ENCODE measurements around the gene ZNF8.

Gene ZNF8

DNA sequence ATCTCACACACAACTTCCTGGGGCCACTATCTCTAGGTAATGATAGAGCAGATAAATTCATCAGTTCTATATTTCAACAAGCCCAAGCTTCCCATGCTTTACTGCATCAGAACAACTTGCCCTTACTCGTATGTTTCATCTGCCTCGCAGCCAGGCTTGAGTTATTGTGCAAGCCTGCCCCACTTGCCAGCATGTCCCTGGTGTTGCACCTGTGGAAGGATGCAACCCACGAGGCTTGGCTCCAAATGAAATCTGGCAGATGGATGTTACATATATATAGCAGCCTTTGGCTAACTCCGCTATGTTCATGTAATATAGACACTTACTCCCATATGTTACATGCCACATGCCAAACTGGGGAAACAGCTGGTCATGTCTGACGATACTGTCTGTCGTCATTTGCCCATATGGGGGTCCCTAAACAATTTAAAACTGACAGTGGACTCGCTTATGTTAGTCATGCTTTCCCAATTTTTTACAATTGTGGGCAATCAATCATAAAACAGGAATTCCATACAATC lies 32.6 kb downstream of the ZNF8 start:
- no peak overlapping the region for H3K27ac ChIP-seq
- no peak for TF ChIP-seq ZFX (IDR thresholded peaks at IDR 0.05)
- TF ChIP-seq, protein P1, sequence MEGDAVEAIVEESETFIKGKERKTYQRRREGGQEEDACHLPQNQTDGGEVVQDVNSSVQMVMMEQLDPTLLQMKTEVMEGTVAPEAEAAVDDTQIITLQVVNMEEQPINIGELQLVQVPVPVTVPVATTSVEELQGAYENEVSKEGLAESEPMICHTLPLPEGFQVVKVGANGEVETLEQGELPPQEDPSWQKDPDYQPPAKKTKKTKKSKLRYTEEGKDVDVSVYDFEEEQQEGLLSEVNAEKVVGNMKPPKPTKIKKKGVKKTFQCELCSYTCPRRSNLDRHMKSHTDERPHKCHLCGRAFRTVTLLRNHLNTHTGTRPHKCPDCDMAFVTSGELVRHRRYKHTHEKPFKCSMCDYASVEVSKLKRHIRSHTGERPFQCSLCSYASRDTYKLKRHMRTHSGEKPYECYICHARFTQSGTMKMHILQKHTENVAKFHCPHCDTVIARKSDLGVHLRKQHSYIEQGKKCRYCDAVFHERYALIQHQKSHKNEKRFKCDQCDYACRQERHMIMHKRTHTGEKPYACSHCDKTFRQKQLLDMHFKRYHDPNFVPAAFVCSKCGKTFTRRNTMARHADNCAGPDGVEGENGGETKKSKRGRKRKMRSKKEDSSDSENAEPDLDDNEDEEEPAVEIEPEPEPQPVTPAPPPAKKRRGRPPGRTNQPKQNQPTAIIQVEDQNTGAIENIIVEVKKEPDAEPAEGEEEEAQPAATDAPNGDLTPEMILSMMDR (conservative IDR thresholded peaks at IDR 0.05): no peak

DNA sequence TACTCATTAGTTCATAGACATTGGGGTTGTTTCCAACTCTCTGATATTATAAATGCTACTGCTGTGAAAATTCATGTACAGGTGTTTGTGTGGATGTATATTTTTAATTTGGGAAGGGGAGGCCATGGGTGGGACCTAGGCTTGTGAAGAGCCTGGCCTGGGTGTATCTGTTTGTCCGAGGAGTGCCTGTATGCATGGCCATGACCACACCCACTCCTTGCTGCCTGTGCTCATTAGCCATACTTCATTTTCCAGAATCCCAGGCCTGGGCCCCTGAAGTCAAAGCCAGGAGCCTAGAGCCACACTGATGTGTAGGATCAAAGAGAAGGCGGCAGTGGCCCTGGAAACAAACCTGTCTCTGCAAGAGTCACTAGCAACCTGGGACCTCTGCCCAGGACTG lies 36.8 kb downstream of the ZNF8 start:
- no peak overlapping the region for H3K27ac ChIP-seq
- no peak for TF ChIP-seq ZFX (IDR thresholded peaks at IDR 0.05)
- TF ChIP-seq, protein P1 (conservative IDR thresholded peaks at IDR 0.05): no peak

DNA sequence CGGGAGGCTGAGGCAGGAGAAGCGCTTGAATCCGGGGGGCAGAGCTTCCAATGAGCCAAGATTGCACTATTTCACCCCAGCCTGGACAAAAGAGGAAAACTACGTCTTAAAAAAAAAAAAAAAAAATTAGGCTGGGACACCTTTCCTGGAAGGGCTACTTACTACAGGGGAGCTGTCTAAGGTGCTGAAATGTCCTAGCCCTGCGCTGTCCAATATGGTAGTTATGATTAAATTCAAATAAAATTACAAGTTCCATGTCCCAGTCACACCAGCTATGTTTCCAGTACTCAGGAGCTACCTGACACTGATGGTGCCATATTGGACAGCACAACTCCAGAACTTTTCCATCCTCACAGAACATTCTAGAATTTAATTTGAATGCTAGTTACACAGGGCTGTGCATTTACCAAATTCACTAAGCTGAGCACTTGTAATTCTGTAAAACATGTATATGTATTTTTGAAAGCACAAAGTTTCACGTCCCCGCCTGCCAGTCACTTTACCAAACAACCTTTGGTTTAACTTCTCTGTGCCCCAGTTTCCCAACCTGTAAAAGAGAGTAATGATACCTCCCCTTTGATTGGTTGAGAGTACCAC lies 38.8 kb downstream of the ZNF8 start:
- no peak for TF ChIP-seq ZFX (IDR thresholded peaks at IDR 0.05)
- TF ChIP-seq, protein P1 (conservative IDR thresholded peaks at IDR 0.05): no peak
- H3K27ac ChIP-seq: no peak overlapping the region

DNA sequence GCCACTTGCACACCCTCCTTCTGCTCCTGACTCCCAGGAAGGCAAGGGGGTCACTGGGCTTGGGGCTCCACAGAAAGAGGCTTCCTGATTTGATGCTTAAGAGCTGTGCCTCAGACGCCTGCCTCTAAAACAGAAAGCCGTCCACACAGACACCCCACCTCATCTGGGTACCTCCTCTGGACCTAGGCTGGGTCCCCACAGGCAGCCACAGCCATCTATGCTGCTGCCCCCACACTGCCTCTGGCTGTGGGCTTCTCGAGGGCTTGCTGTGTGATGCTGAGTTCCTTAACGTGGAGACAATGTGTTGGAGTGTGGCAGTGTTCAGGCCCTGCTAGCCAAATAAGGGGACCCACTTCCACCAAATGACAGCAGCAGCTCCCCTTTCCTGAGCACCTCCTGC lies 39.5 kb downstream of the ZNF8 start:
- TF ChIP-seq, protein P1 (conservative IDR thresholded peaks at IDR 0.05): no peak
- TF ChIP-seq ZFX (IDR thresholded peaks at IDR 0.05): no peak
- no peak overlapping the region for H3K27ac ChIP-seq

DNA sequence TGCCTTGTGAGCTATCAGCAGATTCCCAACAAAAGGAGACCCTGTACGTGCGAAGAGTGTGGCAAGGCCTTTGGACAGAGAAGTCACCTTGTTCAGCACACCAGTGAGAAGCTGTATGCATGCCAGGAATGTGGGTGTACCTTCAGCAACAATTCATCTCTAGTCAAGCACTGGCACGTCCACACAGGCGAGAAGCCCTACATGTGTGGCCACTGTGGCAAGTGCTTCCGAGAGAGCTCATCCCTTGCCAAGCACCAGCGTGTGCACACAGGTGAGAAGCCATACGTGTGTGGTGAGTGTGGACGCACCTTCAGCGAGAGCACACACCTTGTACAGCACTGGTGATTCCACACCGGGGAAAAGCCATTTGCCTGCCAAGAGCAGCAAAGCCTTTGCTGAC lies 40.5 kb downstream of the ZNF8 start:
- no peak for TF ChIP-seq ZFX (IDR thresholded peaks at IDR 0.05)
- TF ChIP-seq, protein P1 (conservative IDR thresholded peaks at IDR 0.05): no peak
- H3K27ac ChIP-seq: no peak overlapping the region

DNA sequence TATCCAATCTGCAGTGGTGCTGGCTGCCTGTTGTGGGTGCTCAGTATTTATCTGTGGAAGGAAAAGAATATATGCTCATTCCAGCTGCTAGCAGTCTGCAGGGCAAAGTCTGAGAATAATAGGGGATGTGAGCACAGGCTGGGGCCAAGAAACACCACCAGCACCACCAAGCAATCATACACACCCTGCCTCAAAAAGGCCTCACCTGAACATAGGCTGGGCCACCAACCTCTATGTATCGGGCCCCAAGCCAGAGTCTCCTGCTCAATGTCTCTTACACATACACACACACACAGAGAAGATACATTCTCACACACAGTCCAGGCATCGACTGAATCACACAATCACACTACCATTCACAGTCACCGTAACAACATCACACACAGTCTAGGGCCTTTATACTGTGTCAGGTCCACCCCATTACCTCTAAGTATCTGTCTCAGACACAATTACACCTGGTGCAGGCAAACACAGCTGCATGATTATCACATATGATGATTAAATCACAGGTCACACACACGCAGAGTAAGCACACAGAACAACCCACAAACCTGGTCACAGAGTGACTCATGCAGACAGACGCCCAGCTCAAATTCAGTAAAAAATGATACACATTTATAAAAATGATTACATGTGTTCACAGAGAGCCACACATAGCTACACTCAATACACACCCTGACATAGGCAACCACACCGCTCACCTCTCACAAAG lies 46.7 kb downstream of the ZNF8 start:
- TF ChIP-seq ZFX (IDR thresholded peaks at IDR 0.05): no peak
- TF ChIP-seq, protein P1 (conservative IDR thresholded peaks at IDR 0.05): no peak
- no peak overlapping the region for H3K27ac ChIP-seq

DNA sequence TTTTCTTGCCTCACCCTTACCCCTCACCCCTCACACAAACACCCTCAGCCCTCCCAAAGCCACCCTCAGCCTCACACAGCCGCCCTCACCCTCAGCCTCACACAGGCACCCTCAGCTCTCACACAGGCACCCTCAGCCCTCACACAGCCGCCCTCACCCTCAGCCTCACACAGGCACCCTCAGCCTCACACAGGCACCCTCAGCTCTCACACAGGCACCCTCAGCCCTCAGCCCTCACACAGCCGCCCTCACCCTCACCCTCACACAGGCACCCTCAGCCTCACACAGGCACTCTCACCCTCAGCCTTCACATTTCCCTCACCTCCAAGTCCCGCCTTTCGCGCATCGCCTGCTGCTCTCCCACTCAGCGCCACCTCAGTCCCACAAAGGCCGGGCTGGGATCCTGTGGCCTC lies 47.8 kb downstream of the ZNF8 start:
- TF ChIP-seq, protein P1 (conservative IDR thresholded peaks at IDR 0.05): no peak
- TF ChIP-seq ZFX (IDR thresholded peaks at IDR 0.05): no peak
- H3K27ac ChIP-seq: peak overlapping the region; percentile 80

Measured in C4-2B (cell line).